Effector CD4-positive, alpha-beta T cell (primary cell): ENCODE data around the gene RAB23.
"Not testable (repeated sequence)": the region's sequence is repeated elsewhere in the genome, so short reads cannot be mapped to it uniquely, and the experiment has no call there.

Experiments used
- DNase-seq: peaks from one replicate; pipeline ENCODE4 v3.0.0-alpha.2; 2020
- total RNA-seq: gene quantifications from one replicate; lab custom pipeline; 2026; lab: John Stamatoyannopoulos, UW

RAB23 gene
- total RNA-seq, result 2.1 reads per million, percentile 4 among the genes with 10 or more reads in this experiment

GRCh38 chr6:57221936-57222742 is at the start of gene RAB23:
Gene RAB23 (minus strand): TSS chr6:57222307. CDS start chr6:57210380, 11,927 bp downstream.
- peak; percentile 64 for DNase-seq

DNA sequence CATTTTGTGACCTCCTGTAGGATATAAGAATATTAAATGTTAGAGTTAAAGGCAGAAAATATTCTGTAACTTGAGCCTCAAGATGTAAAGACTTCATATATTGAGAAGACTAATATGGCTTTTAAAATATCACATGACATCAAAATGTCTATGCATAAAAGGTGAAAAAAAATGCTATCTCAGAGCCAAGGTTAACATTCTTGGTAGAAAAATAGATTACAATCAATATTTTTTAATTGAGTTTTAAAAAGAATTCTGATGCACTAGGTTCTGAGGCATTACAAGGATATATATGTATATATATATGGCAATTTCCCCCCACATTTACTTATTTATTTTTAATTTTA is 46.2 kb upstream of the RAB23 start:
- no peak for DNase-seq

DNA sequence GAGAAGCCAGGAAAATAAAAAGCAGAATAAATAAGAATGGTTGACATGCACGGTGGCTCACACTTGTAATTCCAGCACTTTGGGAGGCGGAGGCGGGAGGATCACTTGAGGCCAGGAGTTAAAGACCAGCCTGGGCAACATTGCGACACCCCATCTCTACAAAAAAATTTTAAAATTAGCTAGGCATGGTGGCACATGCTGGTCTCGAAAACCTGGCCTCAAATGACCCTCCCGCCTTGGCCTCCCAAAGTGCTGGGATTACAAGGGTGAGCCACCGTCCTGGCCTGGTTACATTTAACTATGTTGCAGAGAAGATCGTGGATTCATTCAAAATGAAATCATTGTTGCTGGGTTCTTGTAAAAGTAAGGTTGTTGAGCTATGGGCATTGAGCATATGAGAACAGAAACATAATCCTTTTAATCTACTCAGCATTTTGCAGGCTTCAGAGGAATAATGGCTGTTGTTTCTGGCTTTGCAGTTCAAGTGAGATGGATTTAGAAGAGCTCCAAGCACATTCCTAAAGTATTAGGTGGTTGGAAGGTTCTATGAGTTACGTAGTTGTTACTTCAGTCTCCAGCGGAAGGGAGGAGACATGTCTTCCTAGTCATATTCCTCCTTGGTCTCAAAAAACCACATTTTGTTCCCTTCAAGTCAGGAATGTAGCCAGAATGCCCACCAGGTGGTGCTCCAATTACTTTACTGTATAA is 45.6 kb upstream of the RAB23 start:
- peak; percentile 19 for DNase-seq

GRCh38 chr6:57265755-57266221 is 43.7 kb upstream of the RAB23 start:
- DNase-seq, result no peak

DNA sequence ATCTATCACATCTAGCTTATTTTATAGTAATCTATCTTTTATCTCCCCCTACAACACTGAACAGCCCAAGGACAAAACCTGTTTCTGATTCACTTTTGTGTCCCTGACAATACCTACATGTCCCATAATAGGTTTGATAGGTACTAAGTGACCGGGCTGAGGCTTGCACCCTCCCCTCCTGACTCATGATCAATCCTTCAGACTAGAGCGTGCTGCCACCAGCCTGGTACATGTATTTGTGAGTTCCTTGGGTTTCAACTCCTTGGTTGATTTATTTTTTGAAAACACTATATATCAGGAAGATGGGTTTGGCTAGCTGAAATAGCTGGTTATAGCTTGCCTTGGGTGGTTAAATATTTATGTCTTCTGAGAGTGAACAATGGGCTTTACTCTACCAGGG is 41.6 kb upstream of the RAB23 start:
- no peak for DNase-seq

GRCh38 chr6:57262901-57263694 is 41.0 kb upstream of the RAB23 start:
- DNase-seq, result no peak

DNA sequence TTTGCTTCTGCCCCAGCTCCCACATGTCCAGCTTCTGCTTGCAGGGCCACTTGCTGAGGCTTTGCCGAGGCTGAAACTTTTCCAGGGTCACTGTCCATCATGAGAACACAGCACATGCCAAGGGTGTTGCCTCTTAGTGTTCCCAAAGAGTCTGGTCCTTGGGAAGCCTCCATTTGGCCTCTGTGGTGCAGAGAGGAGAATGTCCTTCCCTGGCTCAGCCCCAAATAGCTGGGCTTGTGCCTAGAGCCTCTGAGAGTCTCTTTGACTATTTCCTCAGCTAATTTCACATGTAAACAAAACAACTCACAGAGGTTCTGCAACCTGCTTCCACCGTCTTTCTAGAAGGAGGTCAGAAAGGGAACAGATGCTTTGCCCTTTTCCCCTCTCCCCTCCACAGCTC is 40.4 kb upstream of the RAB23 start:
- no peak for DNase-seq

DNA sequence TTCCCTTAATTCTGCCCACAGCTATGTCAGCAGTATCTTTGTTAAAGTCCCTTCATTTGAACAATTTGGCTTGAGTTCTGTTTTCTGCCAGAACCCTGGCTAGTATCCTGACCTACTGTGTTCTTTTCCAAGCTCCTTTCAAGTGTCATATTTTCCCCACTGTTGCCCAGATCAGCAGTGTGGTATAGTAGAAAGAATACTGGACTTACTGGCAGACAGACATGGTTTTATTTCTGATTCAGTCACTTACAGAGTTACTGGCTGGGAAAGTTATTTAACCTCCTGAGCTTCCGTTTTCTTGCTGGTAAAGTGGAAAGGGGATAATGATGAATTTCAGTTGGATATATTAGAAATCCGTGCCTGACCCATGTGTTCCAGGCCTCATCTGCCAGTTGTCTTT is 39.8 kb upstream of the RAB23 start:
- no peak for DNase-seq

GRCh38 chr6:57259064-57259463 is 37.0 kb upstream of the RAB23 start:
- DNase-seq, result no peak

DNA sequence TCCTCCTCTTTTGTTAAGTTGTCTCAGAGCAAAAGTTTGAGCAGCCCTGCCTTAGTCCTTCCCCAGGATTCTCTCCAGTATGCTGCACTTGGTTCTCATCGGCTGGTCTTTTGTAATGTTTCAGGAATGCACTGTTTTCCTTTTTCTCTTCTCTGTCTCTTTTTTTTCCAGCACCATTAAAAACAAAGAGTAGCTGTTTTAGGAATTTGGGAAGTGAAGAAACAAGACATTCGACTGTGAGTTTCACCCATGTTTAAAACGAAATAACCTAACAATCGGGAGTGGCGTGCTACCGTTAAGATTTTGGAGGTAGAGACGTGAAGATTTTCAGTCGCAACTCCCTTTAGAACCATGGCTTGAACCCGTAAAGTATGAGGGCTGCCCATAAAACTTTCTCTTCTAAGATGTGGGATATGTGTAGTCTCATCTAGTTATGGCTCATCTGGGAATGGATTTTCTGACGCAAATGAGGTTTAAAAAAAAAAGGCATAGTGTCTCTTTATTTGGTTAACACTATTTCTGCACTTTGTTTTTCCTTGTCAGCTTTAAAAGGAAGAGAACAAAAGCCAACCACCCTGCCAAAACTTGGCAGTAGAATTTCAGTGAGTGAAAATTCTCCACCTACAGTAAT is 35.9 kb upstream of the RAB23 start:
- DNase-seq, result no peak

DNA sequence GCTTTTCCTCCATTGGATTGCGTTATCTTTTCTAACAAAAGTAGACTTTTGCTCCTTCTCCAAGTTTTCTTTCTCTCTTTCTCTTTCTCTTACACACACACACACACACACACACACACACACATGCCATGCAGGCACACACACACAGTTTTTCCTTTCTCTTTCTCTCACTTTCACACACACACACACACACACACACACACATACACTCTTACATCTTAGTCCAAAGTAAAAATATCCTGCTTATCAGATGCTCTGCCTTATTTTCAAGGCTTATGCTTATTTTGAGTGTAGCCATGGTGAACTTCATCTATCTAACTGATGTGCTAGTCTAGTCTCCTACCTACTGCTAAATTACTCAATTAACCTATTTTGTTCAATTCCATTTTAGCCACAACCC is 34.4 kb upstream of the RAB23 start:
- no peak for DNase-seq

- no peak for DNase-seq
Measured at GRCh38 chr6:57255451-57256169, 33.5 kb upstream of the RAB23 start.

GRCh38 chr6:57254055-57254717 is 32.1 kb upstream of the RAB23 start:
- DNase-seq, result no peak

DNA sequence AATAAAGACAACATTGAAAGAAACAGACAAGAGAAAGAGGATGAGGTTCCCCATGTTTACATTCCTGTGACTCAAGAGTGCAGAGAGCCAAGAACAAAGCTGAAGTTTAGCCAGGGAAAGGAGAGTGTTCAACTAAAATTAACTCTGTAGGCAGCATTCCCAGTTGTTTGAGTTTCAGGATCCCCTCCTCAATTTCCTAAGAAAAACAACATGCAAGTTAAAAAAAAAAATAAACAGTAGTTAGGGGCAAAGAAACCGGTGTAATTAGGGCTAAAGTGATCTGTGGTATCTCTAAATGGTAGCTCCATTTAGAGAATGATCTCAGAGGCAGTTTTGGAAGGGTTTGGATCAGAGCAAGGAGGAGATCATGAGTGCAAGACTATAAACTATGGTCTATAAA is 30.9 kb upstream of the RAB23 start:
- no peak for DNase-seq

GRCh38 chr6:57252137-57252536 is 30.0 kb upstream of the RAB23 start:
- no peak for DNase-seq

GRCh38 chr6:57250348-57250747 is 28.2 kb upstream of the RAB23 start:
- DNase-seq, result no peak

GRCh38 chr6:57248311-57248895 is 26.3 kb upstream of the RAB23 start:
- no peak for DNase-seq

DNA sequence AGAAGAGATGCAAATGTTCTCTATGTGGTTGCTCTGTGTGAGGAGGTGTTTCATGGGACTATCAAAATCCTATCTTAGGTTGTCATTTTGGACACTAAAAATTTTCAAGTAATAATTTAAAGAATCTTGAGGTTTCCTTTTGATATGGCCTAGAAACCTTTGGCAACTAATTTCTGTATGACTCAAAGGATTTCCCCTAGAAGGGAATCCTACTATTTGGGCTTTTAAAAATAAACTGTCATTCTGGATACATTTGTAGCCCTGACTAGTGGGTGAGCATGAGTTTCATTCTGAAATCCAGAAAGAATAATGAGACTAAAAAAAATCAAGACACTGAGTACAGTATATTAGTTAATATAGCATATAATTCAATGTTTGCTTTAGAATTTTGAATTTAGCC is 25.5 kb upstream of the RAB23 start:
- DNase-seq, result no peak

GRCh38 chr6:57246307-57246706 is 24.2 kb upstream of the RAB23 start:
- no peak for DNase-seq

GRCh38 chr6:57243954-57244353 is 21.8 kb upstream of the RAB23 start:
- DNase-seq, result no peak

- DNase-seq, result not testable (repeated sequence)
Measured at GRCh38 chr6:57243526-57243925, 21.4 kb upstream of the RAB23 start.
